DMS 273 (cell line): ENCODE data around the gene PRKAR1B.

ENCODE experiments used
- DNase-seq: peaks from one replicate; lab custom pipeline; 2025; ENCODE audit not compliant: unreplicated experiment; lab: John Stamatoyannopoulos, UW

The PRKAR1B gene

DNA sequence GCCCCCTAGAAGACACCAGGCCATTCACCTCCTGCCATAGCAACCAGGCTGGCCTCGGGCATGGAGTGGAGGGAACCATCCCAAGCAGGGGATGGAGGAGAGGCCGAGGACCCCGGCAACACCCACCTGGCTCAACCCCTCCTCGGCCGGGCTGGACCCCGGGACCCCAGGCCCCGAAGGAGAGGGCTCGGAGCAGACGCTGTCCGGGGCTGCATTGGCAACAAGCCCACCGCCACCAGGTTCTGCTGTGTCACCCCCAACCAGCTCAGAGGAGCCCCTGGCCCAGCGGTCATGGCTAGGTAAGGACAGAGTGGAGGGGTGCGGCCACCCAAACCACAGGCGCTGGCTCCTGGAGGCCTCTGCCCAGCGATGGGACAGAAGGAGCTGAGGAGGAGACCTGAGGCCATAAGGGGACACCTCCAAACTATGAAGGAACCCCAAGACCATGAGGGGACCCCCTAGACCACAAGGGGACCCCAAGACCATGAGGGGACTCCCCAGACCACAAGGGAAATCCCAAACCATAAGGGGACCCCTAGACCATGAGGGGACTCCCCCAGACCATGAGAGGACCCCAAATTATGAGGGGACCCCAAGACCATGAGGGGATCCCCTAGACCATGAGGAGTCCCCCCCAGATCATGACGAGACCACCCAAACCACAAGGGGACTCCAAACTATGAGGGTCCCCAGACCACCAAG is 132.7 kb downstream of the PRKAR1B start:
- no peak for DNase-seq

DNA sequence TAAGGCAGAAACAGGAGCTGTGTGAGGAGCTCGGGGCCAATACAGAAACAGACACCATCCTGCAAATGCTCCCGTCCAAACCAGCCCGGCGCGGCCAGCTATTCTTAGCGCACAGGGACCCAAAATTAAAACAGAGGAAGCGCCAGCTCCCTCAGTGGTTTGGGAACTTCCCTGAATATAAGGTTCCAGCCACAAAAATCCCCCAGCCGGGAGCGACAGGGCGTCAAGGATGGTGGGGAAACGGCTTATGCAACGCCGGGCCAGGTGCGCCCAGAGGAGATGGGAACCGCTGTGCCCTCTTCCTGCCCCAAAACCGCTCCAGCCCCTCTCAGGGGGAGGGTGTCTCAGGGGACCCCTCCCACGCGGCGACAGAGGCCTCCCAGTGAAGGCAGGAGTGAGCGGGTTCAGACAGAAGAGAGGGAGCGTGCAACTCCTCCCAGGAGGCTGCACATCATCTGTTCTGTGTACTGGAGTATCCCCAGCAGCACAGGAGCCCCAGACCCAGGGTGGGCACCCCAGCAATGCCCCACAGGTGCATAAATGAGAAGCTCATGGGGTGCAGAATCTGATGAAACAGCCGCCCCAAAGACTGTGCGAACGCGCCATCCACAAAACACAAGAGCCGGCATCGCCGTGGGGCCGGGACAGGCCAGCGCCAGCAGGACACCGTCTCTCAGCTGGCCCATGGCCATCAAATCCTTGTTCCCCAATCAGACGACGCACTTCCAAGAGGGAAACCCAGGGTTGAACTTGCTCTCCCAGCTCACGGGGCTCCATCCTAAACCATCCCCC is 133.6 kb downstream of the PRKAR1B start:
- DNase-seq: no peak

DNA sequence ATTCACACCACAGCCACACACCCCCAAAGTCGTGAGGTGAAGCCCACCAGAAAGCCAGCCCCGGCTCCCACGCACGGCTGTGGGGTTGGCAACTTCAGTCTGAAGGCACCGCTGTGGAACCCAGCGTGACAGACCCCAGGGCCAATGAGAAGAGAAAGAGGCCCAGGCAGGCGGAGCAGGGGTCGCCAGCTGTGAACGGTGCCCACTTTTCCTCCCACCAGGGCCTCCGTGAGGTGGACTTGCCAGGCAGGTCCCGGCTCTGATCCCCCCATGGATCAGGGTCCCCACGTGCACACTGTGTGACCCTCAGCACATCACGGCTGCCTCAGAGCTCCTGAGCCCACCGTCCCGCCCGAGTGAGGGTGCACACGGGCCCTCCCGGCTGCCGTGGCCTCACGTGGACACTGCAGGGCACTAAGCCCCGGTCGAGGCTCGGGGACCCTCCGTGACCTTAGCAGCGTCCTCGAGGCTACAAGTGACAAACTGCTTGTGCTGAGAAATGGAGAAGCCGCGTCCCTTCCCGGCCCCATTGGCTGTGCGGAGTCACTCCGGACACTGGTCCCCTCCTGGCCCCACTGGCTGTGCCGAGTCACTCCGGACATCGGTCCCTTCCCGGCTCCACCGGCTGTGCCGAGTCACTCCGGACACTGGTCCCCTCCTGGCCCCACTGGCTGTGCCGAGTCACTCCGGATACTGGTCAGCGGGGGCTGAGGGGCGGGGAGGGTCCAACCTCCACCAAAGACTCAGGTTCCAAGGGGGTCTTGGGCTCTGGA is 135.0 kb downstream of the PRKAR1B start:
- no peak for DNase-seq

DNA sequence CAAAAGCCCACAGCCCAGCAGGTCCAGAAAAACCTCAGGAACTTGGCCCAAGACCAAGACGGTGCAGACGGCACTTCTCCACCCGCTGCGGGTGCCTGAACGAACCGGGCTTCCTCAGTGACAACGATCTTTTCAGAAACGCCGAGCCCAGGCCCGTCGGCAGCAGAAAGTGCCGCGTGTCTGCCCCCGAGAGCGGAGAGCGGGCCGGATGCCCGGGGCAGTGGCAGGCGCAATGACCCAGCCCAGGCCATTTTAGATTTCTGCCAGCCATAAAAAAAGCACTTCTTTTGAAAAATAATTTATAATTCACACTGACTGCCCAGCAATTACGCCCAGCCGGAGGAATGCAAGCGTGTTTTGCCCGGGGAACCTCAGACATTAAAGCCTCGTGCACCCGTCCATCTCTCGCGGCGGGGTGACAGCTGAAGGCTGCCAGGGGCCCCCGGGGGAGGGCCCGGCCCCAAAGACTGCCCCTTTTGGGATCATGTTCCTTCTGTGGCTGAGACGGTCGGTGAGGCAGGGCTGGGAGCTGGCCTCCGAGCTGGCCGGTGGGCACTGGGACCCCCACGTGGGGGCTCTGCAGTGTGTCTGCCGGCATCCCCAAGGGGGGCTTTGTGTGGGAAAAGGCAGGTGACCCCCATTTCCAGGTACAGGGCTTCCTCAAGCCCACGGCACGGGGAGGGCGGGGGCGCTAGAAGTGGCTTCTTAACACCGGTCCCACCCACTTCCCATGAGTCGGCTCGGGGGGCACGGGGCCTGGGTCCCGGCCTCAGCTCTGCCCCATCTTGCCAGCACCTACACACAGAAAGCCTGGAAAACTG is 136.1 kb downstream of the PRKAR1B start:
- no peak for DNase-seq

DNA sequence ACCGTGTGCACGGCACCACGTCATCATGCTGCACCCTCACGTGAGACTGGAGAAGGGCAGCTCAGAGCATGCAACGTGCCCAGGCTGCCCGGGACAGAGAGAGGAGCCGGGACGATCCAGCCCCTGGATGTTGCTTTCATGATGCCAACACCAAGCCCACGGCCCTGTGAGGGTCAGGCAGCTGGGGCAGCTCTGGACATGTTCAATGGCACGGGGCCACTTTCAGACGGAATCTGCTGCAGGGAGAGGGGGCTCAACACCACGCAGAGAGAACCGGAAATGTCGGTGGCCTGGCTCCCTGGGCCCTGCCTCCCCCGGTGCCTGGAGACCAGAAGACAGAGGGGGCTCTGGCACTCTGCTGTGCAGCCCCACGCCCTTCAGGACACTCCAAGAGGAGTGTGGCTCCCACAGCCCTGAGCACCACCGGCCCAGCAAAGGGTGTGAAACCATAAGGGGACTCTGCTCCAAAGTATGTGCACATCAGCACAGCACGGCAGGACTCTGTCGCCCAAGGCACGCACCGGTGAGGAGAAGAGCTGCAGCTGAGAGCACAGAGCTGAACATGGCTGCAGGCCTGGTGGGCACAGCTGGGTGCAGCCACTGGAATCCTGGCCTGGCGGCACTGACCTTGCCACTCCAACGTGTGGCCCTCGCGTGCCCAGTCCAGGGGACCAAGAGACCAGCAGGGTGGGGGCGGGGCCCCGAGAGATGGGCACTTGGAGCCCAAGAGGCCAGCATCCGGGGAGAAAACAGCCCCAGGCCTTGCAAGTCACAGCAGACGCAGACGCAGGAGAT is 137.1 kb downstream of the PRKAR1B start:
- no peak for DNase-seq

DNA sequence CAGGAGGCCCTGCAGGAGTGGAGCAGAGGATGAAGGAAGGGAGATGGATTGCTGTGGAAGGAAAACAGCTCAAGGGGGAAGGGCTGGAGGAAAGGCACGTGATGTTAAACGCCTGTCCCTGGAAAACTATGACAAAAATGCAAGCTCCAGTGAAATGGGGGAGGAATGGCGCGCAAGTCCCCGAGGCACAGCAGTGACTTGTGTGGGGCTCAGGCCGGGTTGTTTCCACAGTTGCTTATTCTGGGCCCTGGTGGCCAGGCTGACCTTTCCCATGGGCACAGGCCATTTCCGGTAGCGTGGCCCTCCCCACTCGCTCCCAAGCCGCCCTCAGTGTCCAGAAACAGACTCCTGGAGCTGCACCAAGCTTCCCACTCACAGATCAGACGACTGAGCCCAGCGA is 139.3 kb downstream of the PRKAR1B start:
- DNase-seq: no peak

DNA sequence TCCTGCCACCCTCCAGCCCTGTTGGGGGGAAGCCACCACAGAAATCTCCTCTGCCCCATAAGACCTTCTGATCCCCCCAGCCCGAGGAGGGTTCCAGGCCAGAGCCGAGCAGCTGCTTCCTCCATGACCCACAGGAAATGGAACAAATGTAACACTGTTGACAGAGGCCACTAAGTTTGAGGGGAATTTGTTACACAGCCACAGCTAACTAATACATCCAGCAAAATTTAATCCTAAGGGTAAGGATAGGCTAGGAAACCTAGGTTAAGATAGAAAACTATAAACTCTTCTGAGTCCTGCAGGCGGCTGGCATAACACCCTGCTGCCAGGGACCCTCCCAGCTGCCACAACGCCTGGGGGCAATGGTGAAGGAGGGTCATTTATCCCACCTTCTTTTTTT is 140.6 kb downstream of the PRKAR1B start:
- no peak for DNase-seq

DNA sequence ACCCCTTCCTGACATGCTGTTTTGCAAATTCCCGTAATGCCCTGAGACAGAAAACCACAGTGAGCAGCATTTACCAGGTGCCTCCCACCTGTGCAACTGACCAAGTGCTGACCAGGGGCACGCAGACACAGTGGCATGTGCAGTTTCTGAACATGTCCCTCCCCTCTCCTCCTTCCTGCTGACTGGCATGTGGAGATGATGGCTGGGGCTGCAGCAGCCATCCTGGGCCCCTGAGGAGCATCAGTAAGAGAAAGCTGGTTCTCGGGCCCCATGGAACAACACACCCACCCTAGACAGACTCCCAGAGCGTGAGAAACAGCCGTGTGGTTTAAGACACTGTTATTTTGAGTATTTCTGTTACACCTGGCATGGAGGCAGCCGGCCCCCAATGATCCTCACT is 141.2 kb downstream of the PRKAR1B start:
- no peak for DNase-seq

DNA sequence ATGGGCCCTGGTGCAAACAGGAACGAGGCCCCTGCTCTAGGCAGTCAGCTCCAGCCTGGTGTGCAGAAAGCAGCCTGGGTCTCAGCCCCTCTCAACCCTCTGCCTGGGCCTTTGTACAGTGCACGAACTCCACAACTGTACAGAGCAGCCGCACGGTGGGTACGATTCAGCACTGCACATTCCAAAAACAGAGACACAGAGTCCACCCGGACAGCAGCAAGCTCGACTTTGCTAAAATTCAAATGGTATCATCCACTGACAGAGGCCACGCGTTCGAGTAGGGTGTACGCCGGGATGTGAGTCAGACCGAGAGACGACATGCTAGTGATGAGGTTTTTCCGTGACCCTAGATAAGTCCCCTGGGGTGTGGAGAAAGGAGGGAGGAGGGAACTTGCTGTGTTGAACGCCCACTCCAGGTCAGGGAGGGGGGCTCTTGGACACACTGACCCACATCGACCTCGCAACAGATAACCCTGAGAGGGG is 141.8 kb downstream of the PRKAR1B start:
- no peak for DNase-seq

DNA sequence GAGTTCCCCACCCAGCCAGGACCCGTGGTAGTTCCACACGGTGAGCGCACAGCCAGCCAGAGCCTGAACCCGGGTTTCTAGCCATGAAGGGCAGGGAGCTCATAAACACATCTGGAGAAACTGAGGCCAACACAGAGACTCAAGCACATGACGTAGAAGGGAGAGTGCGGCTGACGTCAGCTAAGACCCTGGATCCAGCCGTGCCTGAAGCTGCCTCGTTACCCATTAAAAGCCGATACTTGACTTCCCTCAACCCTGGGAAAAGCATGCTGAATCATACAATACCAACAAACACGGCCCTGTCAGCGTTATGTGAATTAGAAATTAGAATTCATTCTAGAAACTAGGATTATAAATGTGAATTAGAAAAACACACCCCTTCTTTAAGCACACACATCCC is 142.3 kb downstream of the PRKAR1B start:
- DNase-seq: no peak

DNA sequence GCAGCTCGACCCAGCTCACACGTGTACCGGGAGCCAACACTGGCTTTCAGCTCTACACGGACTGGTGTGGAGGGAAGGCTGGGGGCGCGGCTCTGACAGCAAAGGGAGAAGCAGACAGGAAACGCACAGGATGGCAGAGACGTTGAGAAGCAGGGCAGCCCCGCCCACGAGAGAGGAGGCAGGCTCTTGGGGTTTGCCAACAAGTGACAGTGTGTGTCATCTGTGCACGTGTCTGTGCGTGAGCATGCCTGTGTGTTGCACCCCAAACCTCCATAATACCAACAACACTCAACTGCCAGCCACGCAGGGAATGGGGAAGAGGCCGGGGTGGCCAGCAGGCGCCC is 143.0 kb downstream of the PRKAR1B start:
- DNase-seq: no peak

DNA sequence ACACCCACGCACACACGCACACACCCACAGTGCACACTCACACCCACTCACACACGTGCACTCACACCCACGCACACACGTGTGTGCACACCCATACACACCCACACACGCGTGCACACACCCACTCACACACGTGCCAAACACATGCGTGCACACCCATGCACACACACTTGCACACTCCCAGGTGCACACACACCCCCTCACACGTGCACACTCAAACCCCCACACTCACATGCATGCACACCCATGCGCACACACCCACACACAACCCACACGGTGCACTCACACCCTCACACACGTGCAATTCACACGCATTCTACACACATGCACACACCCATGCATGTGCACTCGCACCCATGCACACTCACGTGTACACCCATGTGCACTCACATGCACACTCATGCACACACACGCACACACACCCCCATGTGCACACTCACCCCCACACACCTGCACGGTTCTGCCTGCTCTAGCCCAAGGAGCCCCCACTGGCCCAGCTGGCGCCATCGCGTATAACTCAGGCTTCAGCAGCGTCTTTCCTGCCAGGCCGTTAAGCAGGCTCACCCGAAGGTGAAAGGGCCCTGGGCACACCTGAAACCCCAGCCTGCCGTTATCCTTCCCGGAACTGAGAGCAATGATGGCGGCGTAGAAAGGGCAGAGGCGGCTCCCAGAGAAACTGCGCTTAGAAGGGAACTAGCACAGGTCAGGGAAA is 143.5 kb downstream of the PRKAR1B start:
- no peak for DNase-seq

DNA sequence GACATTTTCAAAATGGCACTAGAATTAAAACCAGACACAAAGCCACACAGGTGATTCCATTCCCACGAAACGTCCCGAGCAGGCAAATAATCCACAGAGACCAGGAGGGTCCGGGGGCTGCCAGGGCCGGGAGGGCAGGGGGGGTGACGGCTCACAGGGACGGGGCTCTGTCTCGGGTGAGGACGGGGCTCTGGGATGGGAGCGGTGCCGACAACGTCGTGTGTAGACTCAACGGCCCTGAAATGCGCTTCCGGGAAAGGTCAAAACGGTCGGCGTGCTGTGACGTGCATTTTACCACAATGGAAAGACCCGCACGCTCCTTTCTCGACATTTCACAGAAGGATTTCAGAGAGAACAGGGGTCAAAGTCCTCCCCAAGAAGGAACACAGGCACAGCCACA is 144.2 kb downstream of the PRKAR1B start:
- DNase-seq: no peak

DNA sequence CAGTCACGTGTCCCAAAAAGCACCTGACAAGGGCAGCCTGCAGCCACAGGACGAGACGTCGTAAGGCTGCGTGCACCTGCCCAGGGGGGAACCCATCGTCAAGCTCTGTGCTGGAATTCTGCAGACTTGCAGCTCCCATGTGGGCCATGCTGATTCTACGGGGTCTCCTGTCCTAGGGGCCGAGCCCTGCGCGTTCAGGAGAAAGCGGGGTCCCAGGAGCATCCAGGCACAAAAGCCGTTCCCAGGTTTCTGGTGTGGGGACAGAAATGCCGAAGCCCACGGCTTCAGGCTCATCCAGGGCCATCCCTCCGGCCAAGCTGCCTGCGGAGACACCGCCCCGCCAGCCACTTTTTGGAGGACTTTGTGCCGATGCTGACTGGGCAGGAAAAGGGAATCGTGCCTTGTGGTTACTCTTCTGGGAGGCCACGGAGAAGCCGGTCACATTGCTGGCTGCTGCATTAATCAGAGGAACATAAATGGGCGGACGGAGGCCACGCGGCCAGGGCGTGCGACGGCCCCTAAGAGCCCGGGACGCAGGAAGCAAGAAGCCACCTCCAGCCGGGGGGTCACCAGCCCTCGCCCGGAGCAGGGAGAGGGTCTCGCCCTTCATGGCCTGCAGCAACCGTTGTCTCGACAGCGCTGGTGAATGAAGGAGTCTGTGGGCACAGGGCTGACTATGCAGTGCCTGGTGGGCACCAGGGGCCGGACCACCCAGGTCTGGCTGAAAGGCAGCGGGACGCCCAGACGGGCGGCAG is 144.8 kb downstream of the PRKAR1B start:
- DNase-seq: no peak

DNA sequence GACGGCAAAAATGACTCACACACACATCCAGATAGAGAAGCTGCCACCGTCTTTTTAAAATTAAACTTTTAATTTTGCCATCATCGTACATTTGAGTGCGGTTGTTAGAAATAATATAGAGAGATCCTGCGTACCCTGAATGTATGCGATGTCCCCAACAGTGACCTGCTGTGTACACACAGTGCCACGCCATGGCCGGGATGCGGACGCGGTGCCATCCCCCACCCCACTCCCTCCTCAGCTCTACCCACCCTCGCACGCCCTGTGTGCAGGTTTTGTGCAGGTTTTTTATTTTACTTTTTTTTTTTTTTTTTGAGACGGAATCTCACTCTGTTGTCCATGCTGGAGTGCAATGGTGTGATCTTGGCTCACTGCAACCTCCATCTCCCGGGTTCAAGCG is 148.7 kb downstream of the PRKAR1B start:
- no peak for DNase-seq

DNA sequence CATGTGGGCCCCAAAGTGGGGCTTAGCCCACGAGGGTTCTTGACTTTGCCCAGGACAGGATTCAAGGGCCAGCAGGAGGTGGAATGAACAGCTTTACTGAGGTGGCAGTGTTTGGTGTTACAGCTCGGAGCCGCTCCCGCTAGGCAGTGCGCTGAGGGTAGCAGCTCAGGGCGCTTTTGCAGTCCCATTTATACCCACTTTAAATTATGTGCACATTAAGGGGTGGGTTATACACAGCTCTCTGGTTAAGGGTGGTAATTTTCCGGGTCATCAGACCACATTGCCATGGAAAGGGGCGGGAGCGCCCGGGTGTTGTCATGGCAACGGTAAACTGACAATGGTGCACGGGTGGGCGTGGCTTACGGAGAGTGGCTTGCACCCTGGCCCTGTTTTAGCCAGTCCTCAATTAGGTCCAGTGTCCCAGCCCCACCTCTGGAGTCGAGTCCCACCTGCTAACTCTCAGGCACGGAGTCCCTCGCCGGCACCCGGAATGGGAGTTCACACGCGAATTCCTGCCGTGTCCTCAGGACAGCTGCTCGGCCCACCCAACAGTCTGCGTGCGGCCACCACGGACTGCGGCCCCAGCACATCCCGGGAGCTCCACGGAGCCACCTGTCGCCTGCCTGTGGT is 149.2 kb downstream of the PRKAR1B start:
- DNase-seq: no peak

DNA sequence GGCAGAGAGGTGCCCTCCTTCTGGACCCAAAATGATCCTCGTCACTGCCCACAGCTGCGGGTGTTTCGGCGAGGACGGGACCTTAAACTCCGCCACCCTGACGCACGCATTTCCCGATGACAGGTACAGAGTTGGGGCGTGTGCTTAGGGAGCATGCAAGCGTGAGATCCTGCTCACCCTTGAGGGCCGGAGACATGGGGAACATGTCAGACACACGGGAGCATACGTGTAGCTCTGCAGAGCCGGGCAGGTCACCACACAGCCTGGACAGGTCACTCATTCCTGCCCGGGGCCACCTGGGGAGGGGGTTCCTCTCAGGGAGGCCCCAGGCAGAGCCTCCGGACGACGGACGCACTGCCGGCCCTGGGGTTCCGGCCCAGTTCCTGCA is 149.8 kb downstream of the PRKAR1B start:
- no peak for DNase-seq

DNA sequence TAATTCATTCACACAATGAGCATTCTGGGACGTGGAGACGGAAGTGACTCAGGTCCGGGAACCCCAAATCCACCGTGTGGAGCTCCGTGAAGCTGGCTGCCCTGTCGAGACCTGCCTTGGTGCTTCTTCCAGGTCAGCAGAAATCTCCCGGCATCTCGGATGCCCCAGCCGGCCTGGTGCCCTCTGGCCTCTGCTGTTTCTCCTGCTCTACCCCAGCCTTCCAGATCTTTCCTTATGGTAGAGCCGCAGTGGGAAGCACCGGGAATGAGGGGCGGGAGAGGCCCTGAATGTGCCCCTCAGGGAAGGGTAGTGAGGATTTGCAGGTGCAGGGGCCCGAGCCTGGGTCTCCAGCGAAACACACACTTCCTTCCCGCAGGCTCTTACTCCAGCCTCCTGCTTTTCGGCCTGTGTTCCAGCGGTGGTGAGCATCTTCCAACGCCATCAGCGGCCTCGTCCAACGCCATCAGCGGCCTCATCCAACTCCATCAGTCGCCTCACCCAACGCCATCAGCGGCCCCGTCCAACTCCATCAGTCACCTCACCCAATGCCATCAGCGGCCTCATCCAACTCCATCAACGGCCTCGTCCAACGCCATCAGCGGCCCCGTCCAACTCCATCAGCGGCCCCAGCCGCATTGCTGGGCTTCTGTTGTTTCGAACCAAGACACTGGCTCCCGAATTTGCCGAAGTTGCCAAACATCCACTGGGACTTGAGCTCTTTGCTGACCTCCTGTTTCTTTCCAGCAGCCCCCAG is 150.4 kb downstream of the PRKAR1B start:
- no peak for DNase-seq
